HEK293 (cell line): ENCODE measurements around the gene TMEM79.

Experiments
- CTCF ChIA-PET: fragments of 350-600 bp; formaldehyde crosslinking; extraction: SDS; loops from one replicate; lab custom pipeline; 2021; ENCODE audit warnings: antibody characterized with exemption; lab: Yijun Ruan, JAX
- POLR2A ChIA-PET: fragments of 300-600 bp; formaldehyde crosslinking; extraction: SDS; loops from one replicate; lab custom pipeline; 2020; ENCODE audit warnings: antibody characterized with exemption, inconsistent platforms; lab: Yijun Ruan, JAX
- H3K27ac ChIP-seq: fragments of 200-500 bp; sonication (Bioruptor generic); 2 replicates; pipeline ENCODE4 v1.5.1; 2014; ENCODE audit warnings: low read depth, low read length, control low read depth, inconsistent platforms; ENCODE audit errors: extremely low read depth
- H3K36me3 ChIP-seq, 2 experiments: fragments of 200-500 bp in 1 of 2; sonication (Bioruptor generic) in 1 of 2; 1 replicate in 1 of 2; 2 replicates in 1 of 2; pipeline ENCODE4 v1.5.1; 2014 to 2017; ENCODE audit warnings: inconsistent platforms in 2 of 2, low read length in 2 of 2; ENCODE audit not compliant: control insufficient read depth in 2 of 2, insufficient read depth in 1 of 2
- H3K4me1 ChIP-seq: fragments of 200-500 bp; sonication (Bioruptor generic); 2 replicates; pipeline ENCODE4 v1.5.1; 2014; ENCODE audit warnings: mild to moderate bottlenecking, low read length, inconsistent platforms; ENCODE audit not compliant: control insufficient read depth, insufficient read depth
- H3K4me3 ChIP-seq: 2 replicates; pipeline ENCODE4 v1.5.1; 2011; ENCODE audit warnings: low read depth, mild to moderate bottlenecking, control low read depth, low read length, moderate library complexity
- H3K9me3 ChIP-seq: fragments of 200-500 bp; sonication (Bioruptor generic); 2 replicates; pipeline ENCODE4 v1.5.1; 2014; ENCODE audit warnings: low read depth, low read length, inconsistent platforms; ENCODE audit not compliant: control insufficient read depth, insufficient read depth
- BCL11A ChIP-seq: fragments of 450-650 bp; formaldehyde crosslinking; IDR thresholded peaks from 2 replicates; pipeline ENCODE4 v1.5.1; 2016; ENCODE audit warnings: low read depth, missing biosample characterization, missing genetic modification characterization
- BCL11B ChIP-seq: fragments of 450-650 bp; formaldehyde crosslinking; IDR thresholded peaks from 2 replicates; pipeline ENCODE4 v1.5.1; 2016; ENCODE audit warnings: low read depth, missing biosample characterization, missing genetic modification characterization
- HOXD13 ChIP-seq: sonication (generic); formaldehyde crosslinking; IDR thresholded peaks from 2 replicates; pipeline ENCODE4 v1.8.0; 2022; ENCODE audit warnings: missing genetic modification reagents, borderline replicate concordance
- KLF7 ChIP-seq: fragments of 450-650 bp; formaldehyde crosslinking; IDR thresholded peaks from 2 replicates; pipeline ENCODE4 v1.5.1; 2016; ENCODE audit warnings: missing biosample characterization, missing genetic modification characterization, borderline replicate concordance
- PRDM1 ChIP-seq: fragments of 450-650 bp; formaldehyde crosslinking; IDR thresholded peaks from 2 replicates; pipeline ENCODE4; 2016; ENCODE audit warnings: missing biosample characterization, missing genetic modification characterization
- ZBTB11 ChIP-seq: fragments of 450-650 bp; formaldehyde crosslinking; conservative IDR thresholded peaks from 2 replicates; pipeline ENCODE4 v1.5.1; 2016; ENCODE audit warnings: low read depth, missing biosample characterization, missing genetic modification characterization
- ZBTB20 ChIP-seq: fragments of 450-650 bp; formaldehyde crosslinking; IDR thresholded peaks from 2 replicates; pipeline ENCODE4 v1.5.1; 2016; ENCODE audit warnings: missing biosample characterization, missing genetic modification characterization
- ZNF138 ChIP-seq: fragments of 450-650 bp; formaldehyde crosslinking; IDR thresholded peaks from 2 replicates; pipeline ENCODE4 v1.5.1; 2016; ENCODE audit warnings: missing biosample characterization, missing genetic modification characterization, borderline replicate concordance
- ZNF19 ChIP-seq: fragments of 450-650 bp; formaldehyde crosslinking; IDR thresholded peaks from 2 replicates; pipeline ENCODE4; 2016; ENCODE audit warnings: missing biosample characterization, missing genetic modification characterization, low read depth
- ZNF544 ChIP-seq: fragments of 450-650 bp; formaldehyde crosslinking; IDR thresholded peaks from 2 replicates; pipeline ENCODE4 v1.5.0; 2017; ENCODE audit warnings: missing biosample characterization, missing genetic modification characterization
- ZNF571 ChIP-seq: fragments of 450-650 bp; formaldehyde crosslinking; IDR thresholded peaks from 2 replicates; pipeline ENCODE4 v1.5.0; 2017; ENCODE audit warnings: missing biosample characterization, missing genetic modification characterization
- ZNF600 ChIP-seq: fragments of 450-650 bp; formaldehyde crosslinking; IDR thresholded peaks from 2 replicates; pipeline ENCODE4 v1.5.1; 2016; ENCODE audit warnings: missing biosample characterization, missing genetic modification characterization
- ZNF626 ChIP-seq: fragments of 450-650 bp; sonication (Bioruptor Pico); formaldehyde crosslinking; IDR thresholded peaks from 2 replicates; pipeline ENCODE4 v1.5.1; 2018; ENCODE audit warnings: missing biosample characterization, missing genetic modification characterization, inconsistent platforms
- ZNF660 ChIP-seq: fragments of 450-650 bp; IDR thresholded peaks from 2 replicates; pipeline ENCODE4 v1.5.1; 2018; ENCODE audit warnings: missing biosample characterization, mild to moderate bottlenecking, missing genetic modification characterization
- ZNF664 ChIP-seq: fragments of 450-650 bp; formaldehyde crosslinking; IDR thresholded peaks from 2 replicates; pipeline ENCODE4 v1.5.1; 2016; ENCODE audit warnings: missing biosample characterization, missing genetic modification characterization
- ZNF677 ChIP-seq: fragments of 450-650 bp; IDR thresholded peaks from 2 replicates; pipeline ENCODE4 v1.5.0; 2018; ENCODE audit warnings: missing biosample characterization, mild to moderate bottlenecking, missing genetic modification characterization, moderate library complexity

TMEM79 gene

GRCh38 chr1:156276532-156276931 lies 7.6 kb upstream of the TMEM79 start:
- Histone ChIP-seq H3K27ac (no peak overlapping the region), H3K4me1 (peaks cover 4% of the 10 kb centered on the region; the same call in 1 of the 2 replicates), H3K4me3 (no peak overlapping the region), H3K9me3 (no peaks in the 10 kb centered on the region), H3K36me3 (peaks cover 56 to 89% of the 10 kb centered on the region in 2 experiments; a peak in 2 of 3 replicates)
- TF ChIP-seq ZBTB20 = no peak
- TF ChIP-seq KLF7 (tag by site-specific recombination) = no peak
- no peak for TF ChIP-seq ZNF571 (tag by site-specific recombination)
- TF ChIP-seq ZNF626 (tag by site-specific recombination) = no peak
- TF ChIP-seq BCL11B (tag by site-specific recombination) = no peak
- TF ChIP-seq BCL11A (tag by site-specific recombination) = no peak
- TF ChIP-seq ZNF544 = no peak
- ChIA-PET POLR2A (no interaction called here), CTCF (no interaction called here)

GRCh38 chr1:156276966-156277381 lies 7.2 kb upstream of the TMEM79 start:
- ChIA-PET POLR2A (no interaction called here), CTCF (no interaction called here)
- Histone ChIP-seq H3K9me3 (no peaks in the 10 kb centered on the region), H3K36me3 (peaks cover 52 to 85% of the 10 kb centered on the region in 2 experiments; a peak in 2 of 3 replicates), H3K4me3 (no peak overlapping the region), H3K27ac (no peak overlapping the region), H3K4me1 (peaks cover 4% of the 10 kb centered on the region; the same call in 1 of the 2 replicates)
- no peak for TF ChIP-seq ZNF660 (tag by site-specific recombination)
- TF ChIP-seq HOXD13 (CRISPR knock-in tag) = no peak
- TF ChIP-seq ZBTB11 (tag by site-specific recombination) = no peak
- no peak for TF ChIP-seq ZNF677 (tag by site-specific recombination)
- no peak for TF ChIP-seq ZNF138 (tag by site-specific recombination)
- TF ChIP-seq ZNF19 (tag by site-specific recombination) = no peak
- TF ChIP-seq PRDM1 (tag by site-specific recombination) = peak; percentile 70

DNA sequence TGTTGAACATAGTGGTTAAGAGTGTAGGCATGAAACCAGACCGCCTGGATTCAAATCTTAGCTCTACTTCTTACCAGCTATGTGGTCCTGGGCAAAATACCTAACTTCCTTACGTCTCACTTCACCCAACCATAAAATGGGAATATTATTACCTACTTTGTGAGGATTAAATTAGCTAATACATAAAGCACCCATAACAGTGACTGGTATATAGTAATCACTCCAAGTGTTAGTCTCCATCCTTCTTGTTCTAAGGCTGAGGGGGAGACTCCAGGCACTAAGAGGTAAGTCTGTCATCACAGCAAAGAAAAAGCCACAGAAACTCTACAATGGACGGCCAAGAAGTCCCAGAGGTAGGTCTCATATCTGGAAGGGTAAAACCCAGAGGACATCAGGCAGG lies 4.3 kb upstream of the TMEM79 start:
- CTCF ChIA-PET = interaction anchor here (0.6 to 2.2 kb wide), 4 partner anchors 8 to 109 kb away, joined by 3 to 9 read pairs (median 3); no protein-coding TSS in a partner anchor
- H3K4me3 ChIP-seq = no peak overlapping the region
- TF ChIP-seq ZNF600 (tag by site-specific recombination) (no peak), ZNF664 (tag by site-specific recombination) (peak; percentile 93)
- TF ChIP-seq, all 188 proteins: peak for 1
- Histone ChIP-seq H3K27ac (no peak overlapping the region), H3K36me3 (peaks cover 29 to 62% of the 10 kb centered on the region in 2 experiments; a peak in 2 of 3 replicates), H3K9me3 (no peaks in the 10 kb centered on the region), H3K4me1 (peaks cover 4% of the 10 kb centered on the region; the same call in 1 of the 2 replicates)
- POLR2A ChIA-PET = interaction anchor here (0.5 kb wide), 1 partner anchor 51 kb away, joined by 3 read pairs; no protein-coding TSS in a partner anchor
